Mesenchymal stem cell (in vitro differentiated cells and primary cell): ENCODE results near the gene LMF1.

Experiments used
- DNase-seq: peaks from one replicate; pipeline ENCODE4 v3.0.0-alpha.2; 2013
- H2AFZ ChIP-seq: one replicate; pipeline ENCODE4 v1.6.1; 2013; ENCODE audit warnings: low read depth, mild to moderate bottlenecking, control low read depth, inconsistent platforms, low read length, moderate library complexity
- H2AK5ac ChIP-seq: 2 replicates; pipeline ENCODE4 v1.6.1; 2013; ENCODE audit warnings: low read length, moderate library complexity, mild to moderate bottlenecking, inconsistent platforms; ENCODE audit not compliant: severe bottlenecking
- H2BK120ac ChIP-seq: one replicate; pipeline ENCODE4 v1.6.1; 2013; ENCODE audit warnings: low read depth, mild to moderate bottlenecking, inconsistent platforms, low read length, moderate library complexity
- H2BK12ac ChIP-seq, 2 experiments: one replicate each; pipeline ENCODE4 v1.6.1; 2013; ENCODE audit warnings: inconsistent platforms in 2 of 2, low read length in 2 of 2, mild to moderate bottlenecking in 2 of 2, moderate library complexity in 2 of 2, control low read depth in 1 of 2
- H2BK15ac ChIP-seq: one replicate; pipeline ENCODE4 v1.6.1; 2013; ENCODE audit warnings: mild to moderate bottlenecking, low read depth, inconsistent platforms; ENCODE audit not compliant: poor library complexity, severe bottlenecking
- H2BK5ac ChIP-seq: 2 replicates; pipeline ENCODE4 v1.6.1; 2013; ENCODE audit warnings: low read depth, mild to moderate bottlenecking, low read length, control low read depth, inconsistent platforms; ENCODE audit not compliant: poor library complexity, severe bottlenecking
- H3K14ac ChIP-seq, 2 experiments: one replicate each; pipeline ENCODE4 v1.6.1; 2013; ENCODE audit warnings: inconsistent platforms in 2 of 2, low read length in 2 of 2, control low read depth in 1 of 2, mild to moderate bottlenecking in 1 of 2, moderate library complexity in 1 of 2
- H3K18ac ChIP-seq, 2 experiments: one replicate each; pipeline ENCODE4 v1.6.1; 2013; ENCODE audit warnings: inconsistent platforms in 2 of 2, low read length in 2 of 2, control low read depth in 1 of 2, low read depth in 1 of 2, mild to moderate bottlenecking in 1 of 2
- H3K23ac ChIP-seq, 2 experiments: one replicate each; pipeline ENCODE4 v1.6.1; 2013; ENCODE audit warnings: inconsistent platforms in 2 of 2, low read length in 2 of 2, mild to moderate bottlenecking in 2 of 2, moderate library complexity in 2 of 2, control low read depth in 1 of 2
- H3K27ac ChIP-seq: 2 replicates; pipeline ENCODE4 v1.5.1; 2013; ENCODE audit warnings: mild to moderate bottlenecking, moderate library complexity, low read length, control low read depth, inconsistent platforms; ENCODE audit not compliant: poor library complexity, severe bottlenecking
- H3K27me3 ChIP-seq, 2 experiments: 2 replicates each; pipeline versions ENCODE4 v1.6.1 to v1.7.0; 2013; ENCODE audit warnings: low read length in 2 of 2, mild to moderate bottlenecking in 2 of 2, moderate library complexity in 2 of 2, control low read depth in 1 of 2, inconsistent platforms in 1 of 2; ENCODE audit not compliant: control insufficient read depth in 1 of 2, insufficient read depth in 1 of 2
- H3K36me3 ChIP-seq, 2 experiments: 2 replicates each; pipeline versions ENCODE4 v1.6.1 to v1.7.0; 2013; ENCODE audit warnings: low read length in 2 of 2, control low read depth in 1 of 2, inconsistent platforms in 1 of 2, low read depth in 1 of 2, mild to moderate bottlenecking in 1 of 2; ENCODE audit not compliant: insufficient read depth in 2 of 2, control insufficient read depth in 1 of 2
- H3K4ac ChIP-seq, 2 experiments: one replicate each; pipeline ENCODE4 v1.6.1; 2013; ENCODE audit warnings: inconsistent platforms in 2 of 2, low read length in 2 of 2, mild to moderate bottlenecking in 2 of 2, moderate library complexity in 2 of 2, control low read depth in 1 of 2, low read depth in 1 of 2
- H3K4me1 ChIP-seq: 2 replicates; pipeline ENCODE4 v1.6.1; 2013; ENCODE audit warnings: low read depth, low read length, control low read depth; ENCODE audit not compliant: control insufficient read depth, insufficient read depth
- H3K4me2 ChIP-seq: 2 replicates; pipeline ENCODE4 v1.6.1; 2013; ENCODE audit warnings: low read length, mild to moderate bottlenecking, inconsistent platforms; ENCODE audit not compliant: poor library complexity, severe bottlenecking
- H3K4me3 ChIP-seq, 2 experiments: 2 replicates each; pipeline versions ENCODE4 v1.5.1 to v1.7.0; 2013; ENCODE audit warnings: low read length in 2 of 2, mild to moderate bottlenecking in 2 of 2, control low read depth in 1 of 2, low read depth in 1 of 2; ENCODE audit not compliant: insufficient read depth in 1 of 2
- H3K79me1 ChIP-seq: replicated peaks from 2 replicates; pipeline ENCODE4 v1.6.1; 2013; ENCODE audit warnings: mild to moderate bottlenecking, control low read depth, low read length, inconsistent platforms; ENCODE audit not compliant: poor library complexity, severe bottlenecking
- H3K9ac ChIP-seq: 2 replicates; pipeline ENCODE4 v1.7.0; 2013; ENCODE audit warnings: mild to moderate bottlenecking, low read length, moderate library complexity
- H3K9me3 ChIP-seq: 2 replicates; pipeline ENCODE4 v1.7.0; 2013; ENCODE audit warnings: mild to moderate bottlenecking, low read length; ENCODE audit not compliant: control insufficient read depth
- H4K8ac ChIP-seq: one replicate; pipeline ENCODE4 v1.6.1; 2013; ENCODE audit warnings: inconsistent platforms, mild to moderate bottlenecking, low read length, moderate library complexity
- H4K91ac ChIP-seq: one replicate; pipeline ENCODE4 v1.6.1; 2013; ENCODE audit warnings: mild to moderate bottlenecking, low read length, inconsistent platforms
- WGBS: methylation state at CpG from one replicate; pipeline ENCODE4 v1.1.7; 2013; ENCODE audit warnings: mixed read lengths; 5-methylcytosine and 5-hydroxymethylcytosine counted together

The LMF1 gene

GRCh38 chr16:912322-912683, 58.5 kb downstream of the LMF1 start:
- no peaks in the 10 kb centered on the region for H3K4me1 ChIP-seq
- no peaks in the 10 kb centered on the region for H3K79me1 ChIP-seq
- H2BK15ac ChIP-seq: no peak overlapping the region
- H4K8ac ChIP-seq: no peak overlapping the region
- no peak overlapping the region for H3K9ac ChIP-seq
- no peak for DNase-seq
- H3K27ac ChIP-seq: no peak overlapping the region
- H2BK120ac ChIP-seq: no peak overlapping the region
- no peak overlapping the region for H2AFZ ChIP-seq
- no peak overlapping the region for H4K91ac ChIP-seq
- no peak overlapping the region for H2AK5ac ChIP-seq
- no peak overlapping the region for H3K4me2 ChIP-seq
- H3K23ac ChIP-seq: no peak overlapping the region
- no peaks in the 10 kb centered on the region for H3K27me3 ChIP-seq
- H2BK5ac ChIP-seq: no peak overlapping the region
- peaks cover 14 to 19% of the 10 kb centered on the region in 2 experiments for H3K36me3 ChIP-seq
- H3K18ac ChIP-seq: no peak overlapping the region
- no peak overlapping the region for H3K14ac ChIP-seq
- H3K4me3 ChIP-seq: no peak overlapping the region
- H2BK12ac ChIP-seq: no peak overlapping the region
- H3K4ac ChIP-seq: no peak overlapping the region
- H3K9me3 ChIP-seq: no peaks in the 10 kb centered on the region
- 92% methylated on average over 19 of the region's 19 CpGs for WGBS

GRCh38 chr16:911604-912321, 59.0 kb downstream of the LMF1 start:
- H3K36me3 ChIP-seq: peaks cover 14 to 22% of the 10 kb centered on the region in 2 experiments
- H3K4me3 ChIP-seq: no peak overlapping the region
- H4K8ac ChIP-seq: no peak overlapping the region
- H3K23ac ChIP-seq: no peak overlapping the region
- H3K79me1 ChIP-seq: no peaks in the 10 kb centered on the region
- no peak overlapping the region for H3K18ac ChIP-seq
- no peak for DNase-seq
- no peak overlapping the region for H2AK5ac ChIP-seq
- H3K4me2 ChIP-seq: no peak overlapping the region
- no peak overlapping the region for H4K91ac ChIP-seq
- no peak overlapping the region for H3K4ac ChIP-seq
- WGBS: 92% methylated on average over 24 of the region's 24 CpGs
- H3K9ac ChIP-seq: no peak overlapping the region
- no peak overlapping the region for H3K27ac ChIP-seq
- no peak overlapping the region for H2BK5ac ChIP-seq
- H2AFZ ChIP-seq: no peak overlapping the region
- H3K27me3 ChIP-seq: no peaks in the 10 kb centered on the region
- H2BK15ac ChIP-seq: no peak overlapping the region
- no peak overlapping the region for H3K14ac ChIP-seq
- no peaks in the 10 kb centered on the region for H3K9me3 ChIP-seq
- no peaks in the 10 kb centered on the region for H3K4me1 ChIP-seq
- H2BK12ac ChIP-seq: no peak overlapping the region
- no peak overlapping the region for H2BK120ac ChIP-seq

GRCh38 chr16:911101-911500, 59.7 kb downstream of the LMF1 start:
- no peak overlapping the region for H3K23ac ChIP-seq
- no peak overlapping the region for H3K27ac ChIP-seq
- no peak overlapping the region for H2BK5ac ChIP-seq
- H4K91ac ChIP-seq: no peak overlapping the region
- H3K4me2 ChIP-seq: no peak overlapping the region
- H3K4ac ChIP-seq: no peak overlapping the region
- no peaks in the 10 kb centered on the region for H3K27me3 ChIP-seq
- DNase-seq: no peak
- no peak overlapping the region for H4K8ac ChIP-seq
- H3K9ac ChIP-seq: no peak overlapping the region
- no peak overlapping the region for H2BK12ac ChIP-seq
- H2BK120ac ChIP-seq: no peak overlapping the region
- no peaks in the 10 kb centered on the region for H3K79me1 ChIP-seq
- no peak overlapping the region for H3K18ac ChIP-seq
- H3K9me3 ChIP-seq: no peaks in the 10 kb centered on the region
- WGBS: 88% methylated on average over 14 of the region's 15 CpGs
- H3K4me3 ChIP-seq: no peak overlapping the region
- no peaks in the 10 kb centered on the region for H3K4me1 ChIP-seq
- peaks cover 14 to 25% of the 10 kb centered on the region in 2 experiments for H3K36me3 ChIP-seq
- no peak overlapping the region for H3K14ac ChIP-seq
- no peak overlapping the region for H2AFZ ChIP-seq
- no peak overlapping the region for H2AK5ac ChIP-seq
- H2BK15ac ChIP-seq: no peak overlapping the region

- H4K8ac ChIP-seq: no peak overlapping the region
- H3K4ac ChIP-seq: no peak overlapping the region
- no peak overlapping the region for H2BK5ac ChIP-seq
- DNase-seq: no peak
- no peak overlapping the region for H3K9ac ChIP-seq
- H2AK5ac ChIP-seq: no peak overlapping the region
- 84% methylated on average over 20 of the region's 20 CpGs for WGBS
- H3K4me2 ChIP-seq: no peak overlapping the region
- no peaks in the 10 kb centered on the region for H3K4me1 ChIP-seq
- no peak overlapping the region for H2BK12ac ChIP-seq
- no peak overlapping the region for H3K27ac ChIP-seq
- no peak overlapping the region for H2BK120ac ChIP-seq
- H3K9me3 ChIP-seq: no peaks in the 10 kb centered on the region
- H3K27me3 ChIP-seq: no peaks in the 10 kb centered on the region
- no peak overlapping the region for H2BK15ac ChIP-seq
- no peak overlapping the region for H2AFZ ChIP-seq
- H3K18ac ChIP-seq: no peak overlapping the region
- no peak overlapping the region for H4K91ac ChIP-seq
- H3K23ac ChIP-seq: no peak overlapping the region
- H3K79me1 ChIP-seq: no peaks in the 10 kb centered on the region
- H3K14ac ChIP-seq: no peak overlapping the region
- H3K36me3 ChIP-seq: peaks cover 14 to 25% of the 10 kb centered on the region in 2 experiments
- no peak overlapping the region for H3K4me3 ChIP-seq
Measured at GRCh38 chr16:910181-910580, 60.6 kb downstream of the LMF1 start.
